Mesendoderm (in vitro differentiated cells): ENCODE data around the gene FARP2.

Source experiments
- DNase-seq: peaks from one replicate; pipeline ENCODE4 v3.0.0; 2013
- H2AK5ac ChIP-seq: 2 replicates; pipeline ENCODE4 v1.6.1; 2013; ENCODE audit warnings: low read length, inconsistent platforms
- H2BK120ac ChIP-seq: 2 replicates; pipeline ENCODE4 v1.6.1; 2013; ENCODE audit warnings: low read depth, mild to moderate bottlenecking, low read length, moderate library complexity, mixed read lengths
- H2BK15ac ChIP-seq: replicated peaks from 2 replicates; pipeline ENCODE4 v1.6.1; 2013; ENCODE audit warnings: low read depth, mild to moderate bottlenecking, moderate library complexity
- H2BK5ac ChIP-seq: 2 replicates; pipeline ENCODE4 v1.6.1; 2013; ENCODE audit warnings: low read length, inconsistent platforms
- H3K18ac ChIP-seq: 2 replicates; pipeline ENCODE4 v1.6.1; 2013; ENCODE audit warnings: mild to moderate bottlenecking, low read length, mixed read lengths
- H3K23ac ChIP-seq: one replicate; pipeline ENCODE4 v1.6.1; 2013; ENCODE audit warnings: low read length
- H3K27ac ChIP-seq: 2 replicates; pipeline ENCODE4 v1.5.1; 2013; ENCODE audit warnings: low read depth, mild to moderate bottlenecking, inconsistent platforms, low read length, moderate library complexity
- H3K27me3 ChIP-seq: 2 replicates; pipeline ENCODE4 v1.6.1; 2013; ENCODE audit warnings: low read length, control low read depth, mild to moderate bottlenecking, inconsistent platforms; ENCODE audit not compliant: insufficient read depth, poor library complexity
- H3K36me3 ChIP-seq: 2 replicates; pipeline ENCODE4 v1.6.1; 2013; ENCODE audit warnings: low read length, inconsistent platforms; ENCODE audit not compliant: control insufficient read depth, insufficient read depth
- H3K4ac ChIP-seq: one replicate; pipeline ENCODE4 v1.6.1; 2013; ENCODE audit warnings: low read depth, mild to moderate bottlenecking, low read length, moderate library complexity
- H3K4me1 ChIP-seq: 2 replicates; pipeline ENCODE4 v1.6.1; 2013; ENCODE audit warnings: low read depth, low read length, inconsistent platforms; ENCODE audit not compliant: control insufficient read depth
- H3K4me2 ChIP-seq: 2 replicates; pipeline ENCODE4 v1.6.1; 2013; ENCODE audit warnings: low read length
- H3K4me3 ChIP-seq: 2 replicates; pipeline ENCODE4 v1.5.1; 2013; ENCODE audit warnings: mild to moderate bottlenecking, low read length
- H3K56ac ChIP-seq: one replicate; pipeline ENCODE4 v1.6.1; 2013; ENCODE audit warnings: low read length
- H3K79me1 ChIP-seq: 2 replicates; pipeline ENCODE4 v1.6.1; 2013; ENCODE audit warnings: low read length, inconsistent platforms
- H3K79me2 ChIP-seq: 2 replicates; pipeline ENCODE4 v1.6.1; 2013; ENCODE audit warnings: mild to moderate bottlenecking, low read length; ENCODE audit not compliant: control insufficient read depth, insufficient read depth
- H3K9ac ChIP-seq: 2 replicates; pipeline ENCODE4 v1.6.1; 2013; ENCODE audit warnings: low read length, inconsistent platforms
- H4K5ac ChIP-seq: one replicate; pipeline ENCODE4 v1.6.1; 2013; ENCODE audit warnings: low read length
- H4K8ac ChIP-seq: one replicate; pipeline ENCODE4 v1.6.1; 2013; ENCODE audit warnings: low read depth, mild to moderate bottlenecking, control low read depth, low read length, moderate library complexity
- WGBS: extraction: QIAGEN DNeasy Blood & Tissue Kit; methylation state at CpG from one replicate; pipeline ENCODE4 v1.1.7; 2013; ENCODE audit warnings: low lambda C conversion rate, missing lambda C conversion rate; ENCODE audit not compliant: insufficient coverage; ENCODE audit errors: extremely low coverage; 5-methylcytosine and 5-hydroxymethylcytosine counted together

FARP2 gene

DNA sequence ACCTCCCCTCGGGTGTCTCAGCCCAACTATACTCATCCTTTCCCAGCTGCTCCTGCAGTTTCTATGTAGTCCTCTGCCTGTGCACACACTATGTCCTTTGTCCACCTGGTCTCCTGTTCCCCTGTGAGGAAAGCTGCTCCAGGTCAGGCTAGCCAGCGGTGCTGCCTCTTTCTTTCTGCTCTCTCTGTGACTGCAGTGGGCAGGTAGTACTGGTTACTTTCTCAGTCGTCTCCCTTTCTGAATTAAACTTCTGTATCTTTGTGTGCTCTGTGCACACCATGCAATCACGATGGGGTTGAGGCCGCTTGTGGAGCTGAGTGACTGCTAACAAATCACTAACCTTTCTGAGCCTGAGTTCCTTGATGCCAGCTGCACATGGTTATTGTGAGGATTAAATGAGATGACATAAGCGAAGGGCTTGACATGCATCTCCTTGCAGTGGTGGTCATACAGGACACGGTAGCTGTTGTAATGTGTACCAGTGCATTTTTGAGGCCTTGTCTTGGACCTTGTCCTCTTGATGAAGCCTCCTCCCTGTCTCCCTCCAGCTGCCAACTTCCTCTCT is 3.5 kb downstream of the FARP2 start:
- Histone ChIP-seq H3K4me2 (no peak overlapping the region), H2BK120ac (no peak overlapping the region), H3K79me2 (peaks cover 42% of the 10 kb centered on the region), H4K5ac (no peak overlapping the region), H3K4me3 (no peak overlapping the region), H3K79me1 (peaks cover 29% of the 10 kb centered on the region), H2BK5ac (no peak overlapping the region), H3K4me1 (peaks cover 15% of the 10 kb centered on the region), H4K8ac (no peak overlapping the region), H2BK15ac (no peak overlapping the region), H3K36me3 (no peaks in the 10 kb centered on the region), H3K27ac (no peak overlapping the region), H3K9ac (no peak overlapping the region), H2AK5ac (no peak overlapping the region), H3K27me3 (no peaks in the 10 kb centered on the region), H3K56ac (peak overlapping the region; percentile 34), H3K4ac (no peak overlapping the region), H3K18ac (no peak overlapping the region), H3K23ac (no peak overlapping the region)
- WGBS: no CpG with 5 or more reads among the region's 7 CpGs
- no peak for DNase-seq

DNA sequence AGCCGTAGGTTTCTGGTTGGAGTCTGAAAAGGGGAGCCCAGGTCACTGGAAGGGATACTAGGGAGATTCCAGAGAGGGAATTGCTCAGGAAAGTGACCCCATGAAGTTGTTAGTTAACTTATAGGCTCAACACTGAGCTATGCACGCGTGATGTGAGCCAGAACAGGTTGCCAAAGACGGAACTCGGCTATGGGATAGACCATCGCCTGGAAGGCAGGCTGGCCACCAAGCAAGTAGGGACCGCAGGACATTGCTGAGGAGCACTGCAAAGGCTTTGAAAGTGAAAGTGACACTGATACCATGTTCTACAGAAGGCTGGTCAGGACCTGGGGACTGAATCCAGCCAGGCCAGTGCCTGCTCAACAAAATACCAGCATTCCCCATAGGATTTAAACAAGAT is 7.3 kb downstream of the FARP2 start:
- H3K23ac ChIP-seq: no peak overlapping the region
- no peak overlapping the region for H3K4ac ChIP-seq
- H3K79me2 ChIP-seq: peaks cover 29% of the 10 kb centered on the region
- no peak overlapping the region for H3K4me3 ChIP-seq
- no peaks in the 10 kb centered on the region for H3K36me3 ChIP-seq
- H2BK5ac ChIP-seq: no peak overlapping the region
- H2AK5ac ChIP-seq: no peak overlapping the region
- H3K9ac ChIP-seq: no peak overlapping the region
- H3K79me1 ChIP-seq: peaks cover 27% of the 10 kb centered on the region
- no peak overlapping the region for H3K27ac ChIP-seq
- no peak for DNase-seq
- no peak overlapping the region for H4K5ac ChIP-seq
- peaks cover 4% of the 10 kb centered on the region for H3K4me1 ChIP-seq
- H3K18ac ChIP-seq: no peak overlapping the region
- no peaks in the 10 kb centered on the region for H3K27me3 ChIP-seq
- no peak overlapping the region for H3K4me2 ChIP-seq
- no peak overlapping the region for H2BK15ac ChIP-seq
- no peak overlapping the region for H4K8ac ChIP-seq
- H3K56ac ChIP-seq: no peak overlapping the region
- WGBS: no CpG with 5 or more reads among the region's 7 CpGs
- no peak overlapping the region for H2BK120ac ChIP-seq

DNA sequence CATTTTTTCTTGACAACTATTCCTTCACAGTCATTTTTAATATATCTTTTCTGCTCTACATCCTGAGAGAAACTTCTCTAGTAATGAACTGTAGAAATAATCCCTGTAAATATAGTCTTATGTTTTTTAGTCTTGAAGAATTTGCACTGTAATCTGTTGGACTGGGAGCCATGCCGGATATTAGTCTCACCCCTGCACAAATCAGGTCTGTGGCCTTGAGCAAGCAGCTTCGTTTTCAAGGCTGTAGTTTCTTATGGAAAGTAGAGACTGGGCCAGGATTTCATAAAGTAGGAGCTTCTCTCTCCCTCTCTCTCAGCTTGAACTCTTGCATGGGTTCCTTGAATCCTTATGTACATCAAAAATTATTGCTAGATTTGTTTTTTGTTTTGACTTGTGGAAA is 8.7 kb downstream of the FARP2 start:
- Histone ChIP-seq H2BK120ac (no peak overlapping the region), H3K79me2 (peaks cover 16% of the 10 kb centered on the region), H3K36me3 (no peaks in the 10 kb centered on the region), H3K4me1 (peaks cover 3% of the 10 kb centered on the region), H3K27me3 (no peaks in the 10 kb centered on the region), H2AK5ac (no peak overlapping the region), H2BK15ac (no peak overlapping the region), H3K18ac (no peak overlapping the region), H3K4me2 (no peak overlapping the region), H3K4me3 (no peak overlapping the region), H3K79me1 (peaks cover 20% of the 10 kb centered on the region), H3K9ac (no peak overlapping the region), H3K27ac (no peak overlapping the region), H4K5ac (no peak overlapping the region), H4K8ac (no peak overlapping the region), H3K23ac (no peak overlapping the region), H2BK5ac (no peak overlapping the region), H3K4ac (no peak overlapping the region), H3K56ac (no peak overlapping the region)
- DNase-seq: no peak
- no CpG with 5 or more reads among the region's 2 CpGs for WGBS

DNA sequence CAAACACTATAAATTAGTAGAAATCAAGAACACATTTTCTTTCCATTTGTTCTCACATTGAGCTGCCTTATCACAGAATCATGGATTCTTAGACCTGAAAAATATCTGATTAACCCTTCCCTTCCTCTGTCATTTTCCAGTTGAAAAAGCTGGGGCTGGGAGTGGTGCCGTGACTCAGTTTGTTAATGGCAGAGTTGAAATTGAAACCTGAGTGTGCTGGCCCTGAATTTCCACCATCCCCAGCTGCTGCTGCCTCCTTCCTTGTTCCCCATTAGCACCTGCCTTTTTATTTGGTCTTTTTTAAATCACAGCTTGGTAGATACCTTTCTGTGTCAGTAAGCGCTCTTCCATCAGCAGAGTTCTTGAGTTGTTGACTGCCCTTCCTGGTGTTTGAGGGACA is 10.6 kb downstream of the FARP2 start:
- no CpG with 5 or more reads among the region's 2 CpGs for WGBS
- no peak overlapping the region for H4K5ac ChIP-seq
- H3K4ac ChIP-seq: no peak overlapping the region

DNA sequence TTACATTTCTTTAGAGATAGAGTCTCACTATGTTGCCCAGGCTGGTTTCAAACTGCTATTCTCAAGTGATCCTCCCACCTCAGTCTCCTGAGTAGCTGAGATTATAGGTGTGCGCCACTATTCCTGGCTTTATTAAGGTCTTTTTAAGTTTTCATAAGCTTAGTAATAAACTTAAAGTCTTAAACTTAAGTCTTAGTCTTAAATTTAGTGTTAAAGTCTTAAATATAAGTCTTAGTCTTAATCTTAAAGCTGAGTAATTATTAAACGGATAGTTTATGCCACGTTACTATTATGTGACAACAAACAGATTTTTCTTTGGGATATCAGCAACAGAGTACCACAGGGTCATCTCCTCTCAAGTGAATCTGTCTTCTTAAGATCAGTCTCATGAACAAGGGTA is 12.6 kb downstream of the FARP2 start:
- H3K27me3 ChIP-seq: no peaks in the 10 kb centered on the region
- WGBS: no CpG with 5 or more reads among the region's 3 CpGs
- no peak overlapping the region for H3K4ac ChIP-seq
- no peak overlapping the region for H2BK15ac ChIP-seq
- no peak for DNase-seq
- no peak overlapping the region for H3K56ac ChIP-seq
- H3K79me2 ChIP-seq: peaks cover 10% of the 10 kb centered on the region
- H3K9ac ChIP-seq: no peak overlapping the region
- no peak overlapping the region for H3K4me3 ChIP-seq
- H4K8ac ChIP-seq: no peak overlapping the region
- no peaks in the 10 kb centered on the region for H3K4me1 ChIP-seq
- H4K5ac ChIP-seq: no peak overlapping the region
- H3K4me2 ChIP-seq: no peak overlapping the region
- peaks cover 15% of the 10 kb centered on the region for H3K79me1 ChIP-seq
- H2BK120ac ChIP-seq: no peak overlapping the region
- no peak overlapping the region for H2AK5ac ChIP-seq
- no peak overlapping the region for H3K18ac ChIP-seq
- no peak overlapping the region for H2BK5ac ChIP-seq
- H3K23ac ChIP-seq: no peak overlapping the region
- H3K27ac ChIP-seq: no peak overlapping the region
- no peaks in the 10 kb centered on the region for H3K36me3 ChIP-seq

More for the DNA sequence above, 10.6 kb downstream of the FARP2 start:
- H3K27ac ChIP-seq: no peak overlapping the region
- no peak overlapping the region for H2BK5ac ChIP-seq
- H2BK120ac ChIP-seq: no peak overlapping the region
- H3K4me1 ChIP-seq: no peaks in the 10 kb centered on the region
- H2AK5ac ChIP-seq: no peak overlapping the region
- H3K36me3 ChIP-seq: no peaks in the 10 kb centered on the region
- no peak overlapping the region for H2BK15ac ChIP-seq
- no peak overlapping the region for H3K56ac ChIP-seq
- peaks cover 15% of the 10 kb centered on the region for H3K79me2 ChIP-seq
- no peak overlapping the region for H3K9ac ChIP-seq
- H3K4me2 ChIP-seq: no peak overlapping the region
- no peak overlapping the region for H3K4me3 ChIP-seq
- no peak overlapping the region for H3K18ac ChIP-seq
- H3K79me1 ChIP-seq: peaks cover 19% of the 10 kb centered on the region
- no peak overlapping the region for H3K23ac ChIP-seq
- H3K27me3 ChIP-seq: no peaks in the 10 kb centered on the region
- H4K8ac ChIP-seq: no peak overlapping the region
- no peak for DNase-seq

DNA sequence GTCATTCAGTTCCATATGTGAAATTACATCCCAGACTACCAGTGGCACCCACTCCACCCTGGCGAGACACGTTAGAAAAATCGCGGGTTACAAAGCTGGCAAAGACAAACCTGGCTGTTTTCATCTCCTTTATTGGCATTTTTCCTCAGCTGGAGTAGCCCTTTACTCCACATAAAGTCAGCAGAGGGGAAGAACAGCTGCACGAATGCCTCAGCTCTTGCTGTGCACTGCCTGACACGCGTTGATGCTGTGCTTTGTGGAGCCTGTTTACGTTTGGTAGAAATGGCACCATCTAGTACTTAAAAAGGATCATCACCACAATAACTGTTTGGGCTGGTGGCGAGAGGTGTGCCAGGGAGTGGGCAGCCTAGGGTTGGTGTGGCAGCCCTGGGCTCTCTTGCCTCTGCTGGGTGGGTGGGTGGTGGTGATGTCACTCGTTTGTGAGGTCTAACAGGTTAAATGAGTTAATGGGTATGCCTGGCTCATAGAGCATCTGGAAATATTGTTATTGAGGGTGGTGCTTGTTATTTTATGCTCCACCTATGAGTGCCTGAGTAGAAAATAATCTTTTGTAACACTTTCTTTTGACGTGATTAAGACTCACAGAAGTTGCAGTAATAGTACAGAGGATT is 16.4 kb downstream of the FARP2 start:
- WGBS: no CpG with 5 or more reads among the region's 11 CpGs
- Histone ChIP-seq H3K23ac (no peak overlapping the region), H3K27ac (no peak overlapping the region), H2BK5ac (no peak overlapping the region), H2BK120ac (no peak overlapping the region), H2AK5ac (no peak overlapping the region), H3K36me3 (no peaks in the 10 kb centered on the region), H3K56ac (no peak overlapping the region), H3K79me2 (peaks cover 4% of the 10 kb centered on the region), H4K8ac (no peak overlapping the region), H4K5ac (no peak overlapping the region), H3K4ac (no peak overlapping the region), H2BK15ac (no peak overlapping the region), H3K4me3 (no peak overlapping the region), H3K18ac (no peak overlapping the region), H3K9ac (no peak overlapping the region), H3K4me2 (no peak overlapping the region), H3K4me1 (peaks cover 2% of the 10 kb centered on the region), H3K79me1 (peaks cover 10% of the 10 kb centered on the region), H3K27me3 (no peaks in the 10 kb centered on the region)
- DNase-seq: no peak
